ENCODE data around the gene PTK6. TPM values are rescaled to one million over a fixed set of nuclear protein-coding genes. Genes with fewer than 3 reads are reported as not detected.

PTK6 gene
- polyA plus RNA-seq (2011; rRNA removed) (1.1 and 1.2 TPM in 2 replicates), polyA plus RNA-seq (2017; fragmentation: RNase III; extraction: RNeasy Plus Mini Kit Qiagen cat#74134 plus additional on column Dnase treatment) (1.6 to 2.2 TPM (median 2.0 TPM) in 3 replicates), polyA minus RNA-seq (2011; rRNA and poly(A)+ RNA removed) (0.54 and 0.91 TPM in 2 replicates)
- polyA plus RNA-seq (2012; cell fraction: cytosol; rRNA removed), result 1.3 and 1.8 TPM in 2 replicates
- 4.3 and 4.6 TPM in 2 replicates for polyA plus RNA-seq (2012; cell fraction: nucleus; rRNA removed)

- CTCF ChIA-PET, result interaction anchor here (0.6 to 6.8 kb wide), 80 partner anchors 8 to 583 kb away, joined by 3 to 93 read pairs (median 5); partner anchors contain the start of genes FNDC11, GMEB2, LKAAEAR1 and PPDPF
- no CpG with 5 or more reads among the region's 29 CpGs for WGBS (ENCODE audit: missing lambda C conversion rate)
- Histone ChIP-seq H3K27ac (peak within 1 kb of the TSS; percentile 93 to 97), H3K4me3 (peak within 1 kb of the TSS; percentile 59), H3K4me1 (peaks cover 18% of the 10 kb centered on the region), H3K4me2 (peak within 1 kb of the TSS; percentile 94), H3K9me3 (no peaks in the 10 kb centered on the region)
- peak; percentile 70 to 87 for DNase-seq (ENCODE audit: low read depth in 1 of 2, low spot score in 1 of 2)
- TF ChIP-seq USF2 (IDR thresholded peaks at IDR 0.05) (no peak), E2F6 (IDR thresholded peaks at IDR 0.05; ENCODE audit: borderline replicate concordance, low read depth) (0 out of 2 replicates have a peak, but pooled peaks have one; percentile 1), CHD2 (IDR thresholded peaks at IDR 0.05; ENCODE audit: low read length, partially characterized antibody) (no peak), POLR2A (IDR thresholded peaks at IDR 0.05; ENCODE audit: low read length) (peak; percentile 44), HOXB5 (CRISPR knock-in tag; IDR thresholded peaks at IDR 0.05) (no peak), ZC3H11A (IDR thresholded peaks at IDR 0.05) (no peak), PBX3 (IDR thresholded peaks at IDR 0.05) (0 out of 2 replicates have a peak, but pooled peaks have one; percentile 38), HES2 (IDR thresholded peaks at IDR 0.05) (no peak), KDM5A (IDR thresholded peaks at IDR 0.05) (no peak)
- FAIRE-seq, result no peak
- ATAC-seq, result peak; percentile 60 to 71
- POLR2A ChIA-PET, result interaction anchor here (0.6 to 4.9 kb wide), 13 partner anchors 8 to 526 kb away, joined by 3 to 62 read pairs (median 5); partner anchors contain the start of genes ARFRP1, GMEB2, PPDPF and PRPF6
These were observed at the start of gene PTK6 for GRCh38 chr20:63536997-63537524. PTK6 (minus strand) TSS chr20:63537376; CDS start chr20:63537314, 62 bp downstream.

GRCh38 chr20:63586797-63587196 lies 49.6 kb upstream of the PTK6 start:
- no peaks in the 10 kb centered on the region for H3K9me3 ChIP-seq
- no peak for TF ChIP-seq ZFP36 (IDR thresholded peaks at IDR 0.05; ENCODE audit: borderline replicate concordance, partially characterized antibody)
- TF ChIP-seq FOSL2 (IDR thresholded peaks at IDR 0.05), result no peak
- TF ChIP-seq FOSL2 (CRISPR knock-in tag; IDR thresholded peaks at IDR 0.05), result no peak
- TF ChIP-seq ZNF302 (CRISPR knock-in tag; IDR thresholded peaks at IDR 0.05), result no peak
- no peak for TF ChIP-seq MAZ (IDR thresholded peaks at IDR 0.05; ENCODE audit: borderline replicate concordance, low read depth, low read length)
- TF ChIP-seq CEBPB (IDR thresholded peaks at IDR 0.05), result no peak
- TF ChIP-seq CHD4 (IDR thresholded peaks at IDR 0.05; ENCODE audit: borderline replicate concordance), result no peak
- no peak for TF ChIP-seq RARB (CRISPR knock-in tag; IDR thresholded peaks at IDR 0.05)
- TF ChIP-seq RFX5 (IDR thresholded peaks at IDR 0.05), result no peak
- TF ChIP-seq E2F6 (IDR thresholded peaks at IDR 0.05; ENCODE audit: borderline replicate concordance, low read depth), result no peak
- no peak for TF ChIP-seq NPAS2 (CRISPR knock-in tag; IDR thresholded peaks at IDR 0.05; ENCODE audit: borderline replicate concordance)
- no peak for TF ChIP-seq SREBF2 (IDR thresholded peaks at IDR 0.05)
- no peak for TF ChIP-seq RNF2 (IDR thresholded peaks at IDR 0.05; ENCODE audit: borderline replicate concordance, low read depth)
- no peak for TF ChIP-seq NFE2L2 (conservative IDR thresholded peaks at IDR 0.05; ENCODE audit: low read length)
- TF ChIP-seq GATA3 (IDR thresholded peaks at IDR 0.05; ENCODE audit: borderline replicate concordance), result no peak
- TF ChIP-seq HOXB5 (CRISPR knock-in tag; IDR thresholded peaks at IDR 0.05), result no peak
- no peak for TF ChIP-seq RCOR1 (IDR thresholded peaks at IDR 0.05; ENCODE audit: low read depth, low read length)
- TF ChIP-seq KDM1A (IDR thresholded peaks at IDR 0.05; ENCODE audit: low read depth), result no peak
- no peak for DNase-seq (ENCODE audit: low read depth in 1 of 2, low spot score in 1 of 2)
- H3K27ac ChIP-seq, result no peak overlapping the region
- H3K4me1 ChIP-seq, result no peaks in the 10 kb centered on the region
- ChIA-PET POLR2A (no interaction called here), CTCF (interaction anchor here (0.5 to 1.3 kb wide), 2 partner anchors 48 to 174 kb away, joined by 3 to 4 read pairs; no protein-coding TSS in a partner anchor)
- 82% methylated on average over 17 of the region's 17 CpGs for WGBS (ENCODE audit: missing lambda C conversion rate)
- FAIRE-seq, result no peak
- ATAC-seq, result no peak
- H3K4me3 ChIP-seq, result no peak overlapping the region
- H3K4me2 ChIP-seq, result no peak overlapping the region

Data from A549 (cell line).